HUES64 (cell line): Measurements from ENCODE around the gene GMDS.

ENCODE experiments used
- H3K27ac ChIP-seq: 2 replicates; pipeline ENCODE4 v1.7.0; 2013; ENCODE audit warnings: low read depth, low read length, inconsistent platforms
- H3K27me3 ChIP-seq: 2 replicates; pipeline ENCODE4 v1.6.1; 2013; ENCODE audit warnings: mild to moderate bottlenecking, low read length; ENCODE audit not compliant: insufficient read depth
- H3K36me3 ChIP-seq: 2 replicates; pipeline ENCODE4 v1.6.1; 2013; ENCODE audit warnings: mild to moderate bottlenecking, low read length; ENCODE audit not compliant: insufficient read depth
- H3K4me1 ChIP-seq: 2 replicates; pipeline ENCODE4 v1.6.1; 2013; ENCODE audit warnings: mild to moderate bottlenecking, low read length, moderate library complexity; ENCODE audit not compliant: insufficient read depth
- H3K4me3 ChIP-seq: 2 replicates; pipeline ENCODE4 v1.5.1; 2013; ENCODE audit warnings: mild to moderate bottlenecking, low read length, moderate library complexity
- H3K9ac ChIP-seq: 2 replicates; pipeline ENCODE4 v1.6.1; 2013; ENCODE audit warnings: mild to moderate bottlenecking, low read depth, low read length
- H3K9me3 ChIP-seq: 2 replicates; pipeline ENCODE4 v1.6.1; 2013; ENCODE audit warnings: low read depth, low read length; ENCODE audit not compliant: insufficient read depth
- WGBS: fragments of 150-250, 120-280 bp; methylation state at CpG from one replicate; pipeline ENCODE4 v1.1.7; 2013; ENCODE audit warnings: missing lambda C conversion rate; 5-methylcytosine and 5-hydroxymethylcytosine counted together

GMDS gene

GRCh38 chr6:1609648-1610496, 635.5 kb downstream of the GMDS start, which contains the start of gene FOXC1:
TSS of gene FOXC1 (plus strand) at chr6:1609915. CDS start at chr6:1610446, 531 bp downstream.
- H3K36me3 ChIP-seq, result no peaks in the 10 kb centered on the region
- H3K9ac ChIP-seq, result no peak within 1 kb of the TSS
- peaks cover 23% of the 10 kb centered on the region for H3K4me1 ChIP-seq
- WGBS, result under 1% methylated on average over 115 of the region's 115 CpGs
- H3K9me3 ChIP-seq, result no peaks in the 10 kb centered on the region
- H3K27me3 ChIP-seq, result peaks cover 99% of the 10 kb centered on the region
- no peak within 1 kb of the TSS for H3K27ac ChIP-seq
- peak within 1 kb of the TSS; percentile 50 for H3K4me3 ChIP-seq

DNA sequence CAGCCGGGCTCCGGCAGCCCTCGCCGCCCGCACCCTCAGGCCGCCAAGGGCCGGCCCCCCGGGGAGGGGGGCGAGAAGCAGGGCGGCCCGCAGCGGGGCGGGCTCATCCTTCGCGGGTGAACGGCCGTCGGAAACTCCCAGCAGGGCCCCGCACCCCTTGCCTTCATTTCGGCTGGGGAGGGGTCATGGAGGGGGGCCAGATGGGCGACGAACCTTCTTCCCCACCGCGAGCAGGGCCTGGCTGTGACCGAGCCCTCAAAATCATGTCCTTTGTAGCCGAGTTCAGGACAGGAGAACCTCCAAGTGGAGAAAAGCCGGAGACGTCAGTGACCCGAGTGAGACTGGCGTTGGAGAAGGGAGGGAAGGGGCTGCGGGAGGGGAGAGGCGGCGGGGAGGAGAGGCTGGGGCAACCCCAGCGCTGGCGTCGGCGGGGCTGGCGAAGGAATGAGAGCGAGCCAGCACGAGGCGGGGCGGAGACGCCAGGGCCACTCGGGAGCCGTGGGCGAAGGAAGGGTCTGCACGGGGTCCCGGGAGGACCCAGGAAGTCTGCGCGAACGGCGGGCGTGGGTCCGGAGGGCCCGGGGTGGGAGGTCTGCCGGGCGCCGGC, 636.3 kb downstream of the GMDS start:
- Histone ChIP-seq H3K9me3 (no peaks in the 10 kb centered on the region), H3K36me3 (no peaks in the 10 kb centered on the region), H3K4me3 (peak overlapping the region; percentile 50), H3K4me1 (peaks cover 23% of the 10 kb centered on the region), H3K27ac (no peak overlapping the region), H3K9ac (no peak overlapping the region), H3K27me3 (peaks cover 99% of the 10 kb centered on the region)
- 1% methylated on average over 58 of the region's 58 CpGs for WGBS

DNA sequence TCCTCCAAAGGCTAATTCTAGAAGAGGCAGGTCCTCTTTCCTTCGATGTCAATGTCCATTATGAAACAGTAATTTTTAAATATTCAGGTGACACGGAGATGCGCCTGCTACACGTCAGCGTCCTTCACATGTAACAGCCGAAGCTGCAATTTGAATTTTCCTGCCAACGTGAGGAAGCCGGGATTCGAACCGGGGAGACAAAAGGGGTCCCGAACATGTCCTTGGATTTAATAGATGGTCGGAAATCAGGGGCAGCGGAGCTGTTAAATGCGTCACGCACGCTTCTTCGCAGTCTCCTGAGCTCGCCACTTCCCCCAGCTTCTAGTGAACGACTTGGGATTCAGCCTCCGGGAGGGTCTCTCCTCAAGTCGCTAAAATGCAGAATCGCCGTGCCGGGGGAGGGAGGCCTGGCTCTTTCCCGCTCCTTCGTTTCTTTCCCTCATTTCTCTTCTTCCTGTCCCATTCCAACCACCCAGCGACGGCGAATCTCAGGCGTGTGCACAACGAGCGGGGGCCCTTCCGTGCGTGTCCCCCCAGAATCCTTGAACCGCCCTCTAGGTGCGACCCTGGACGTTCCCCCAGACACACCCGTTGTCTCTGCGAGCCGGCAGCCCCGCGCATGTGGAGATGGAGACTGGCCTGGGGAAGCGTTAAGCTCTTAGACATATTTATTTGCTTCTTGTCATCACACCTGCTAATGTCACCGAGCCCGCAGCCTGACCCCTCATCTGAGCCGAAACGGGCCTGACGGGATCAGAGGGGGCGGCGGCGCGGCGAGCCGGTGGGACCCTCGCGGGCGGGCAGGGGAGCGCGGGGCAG, 637.0 kb downstream of the GMDS start:
- peaks cover 99% of the 10 kb centered on the region for H3K27me3 ChIP-seq
- H3K27ac ChIP-seq, result no peak overlapping the region
- peak overlapping the region; percentile 43 for H3K4me3 ChIP-seq
- WGBS, result 2% methylated on average over 59 of the region's 59 CpGs
- H3K36me3 ChIP-seq, result no peaks in the 10 kb centered on the region
- peaks cover 23% of the 10 kb centered on the region for H3K4me1 ChIP-seq
- no peaks in the 10 kb centered on the region for H3K9me3 ChIP-seq
- no peak overlapping the region for H3K9ac ChIP-seq

GRCh38 chr6:1607516-1608221, 637.7 kb downstream of the GMDS start:
- WGBS, result under 1% methylated on average over 32 of the region's 32 CpGs
- Histone ChIP-seq H3K9me3 (no peaks in the 10 kb centered on the region), H3K27me3 (peaks cover 99% of the 10 kb centered on the region), H3K36me3 (no peaks in the 10 kb centered on the region), H3K4me3 (peak overlapping the region; percentile 43), H3K9ac (no peak overlapping the region), H3K27ac (no peak overlapping the region; the same call in 1 of the 2 replicates), H3K4me1 (peaks cover 23% of the 10 kb centered on the region)

- H3K4me1 ChIP-seq, result peaks cover 23% of the 10 kb centered on the region
- under 1% methylated on average over 22 of the region's 22 CpGs for WGBS
- H3K36me3 ChIP-seq, result no peaks in the 10 kb centered on the region
- peaks cover 98% of the 10 kb centered on the region for H3K27me3 ChIP-seq
- H3K27ac ChIP-seq, result no peak overlapping the region; the same call in 1 of the 2 replicates
- no peaks in the 10 kb centered on the region for H3K9me3 ChIP-seq
- H3K9ac ChIP-seq, result no peak overlapping the region
- H3K4me3 ChIP-seq, result peak overlapping the region; percentile 43
These were observed 638.5 kb downstream of the GMDS start for GRCh38 chr6:1606780-1607515.

DNA sequence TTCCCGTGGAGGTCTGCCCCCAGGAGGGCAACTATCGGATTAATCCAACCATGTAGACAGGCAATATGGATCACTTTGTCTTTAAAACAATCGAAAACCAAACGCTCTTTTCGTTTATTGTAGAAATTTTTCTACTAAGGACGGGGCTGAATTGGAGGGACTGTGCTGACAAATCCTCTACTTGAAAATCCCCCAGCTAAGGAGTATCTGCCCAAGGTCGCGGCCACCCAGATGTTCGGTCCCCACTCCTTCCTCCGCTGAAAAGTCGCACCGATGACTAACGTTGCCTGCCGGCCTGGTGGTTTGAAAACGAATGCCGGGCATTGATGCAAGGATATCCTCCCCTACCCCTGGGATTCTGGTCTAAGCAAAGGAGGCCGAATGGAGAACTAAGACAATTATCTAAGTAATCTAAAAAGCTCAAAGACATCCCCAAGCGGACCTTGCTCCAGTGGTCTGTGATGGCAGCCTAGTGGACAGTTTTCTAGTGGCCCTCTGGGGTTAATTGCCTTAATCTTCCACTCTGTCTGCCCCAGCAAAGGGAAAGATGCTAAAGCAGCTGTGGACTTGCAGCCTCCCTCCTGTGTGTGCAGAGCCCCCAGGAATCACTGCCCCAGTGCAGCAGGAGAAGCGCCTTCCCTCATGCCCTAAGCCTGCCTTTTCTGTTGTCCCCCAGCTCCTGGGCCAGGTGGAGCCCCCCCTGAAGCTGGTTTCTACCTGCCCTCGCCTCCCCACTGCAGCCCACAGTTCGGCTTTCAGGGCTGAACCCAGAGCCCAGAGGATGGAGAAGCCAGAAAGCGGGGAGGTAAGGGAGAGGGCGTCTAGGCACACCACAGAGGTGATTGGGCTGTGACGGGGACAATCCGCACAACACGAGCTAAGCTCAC, 639.3 kb downstream of the GMDS start:
- H3K36me3 ChIP-seq, result no peaks in the 10 kb centered on the region
- no peak overlapping the region for H3K27ac ChIP-seq
- WGBS, result 3% methylated on average over 26 of the region's 26 CpGs
- no peaks in the 10 kb centered on the region for H3K9me3 ChIP-seq
- peaks cover 93% of the 10 kb centered on the region for H3K27me3 ChIP-seq
- no peak overlapping the region for H3K9ac ChIP-seq
- peaks cover 23% of the 10 kb centered on the region for H3K4me1 ChIP-seq
- H3K4me3 ChIP-seq, result peak overlapping the region; percentile 43

GRCh38 chr6:1605004-1605892, 640.2 kb downstream of the GMDS start:
- Histone ChIP-seq H3K27me3 (peaks cover 86% of the 10 kb centered on the region), H3K9ac (no peak overlapping the region), H3K9me3 (no peaks in the 10 kb centered on the region), H3K4me3 (peak overlapping the region; percentile 54), H3K36me3 (no peaks in the 10 kb centered on the region), H3K27ac (no peak overlapping the region), H3K4me1 (peaks cover 23% of the 10 kb centered on the region)
- 3% methylated on average over 65 of the region's 65 CpGs for WGBS

GRCh38 chr6:1604158-1605003, 641.0 kb downstream of the GMDS start:
- peak overlapping the region; percentile 53; the same call in 1 of the 2 replicates for H3K9ac ChIP-seq
- peaks cover 81% of the 10 kb centered on the region for H3K27me3 ChIP-seq
- H3K27ac ChIP-seq, result no peak overlapping the region
- H3K9me3 ChIP-seq, result no peaks in the 10 kb centered on the region
- no peaks in the 10 kb centered on the region for H3K36me3 ChIP-seq
- H3K4me3 ChIP-seq, result peak overlapping the region; percentile 54
- peaks cover 23% of the 10 kb centered on the region for H3K4me1 ChIP-seq
- WGBS, result 2% methylated on average over 85 of the region's 85 CpGs
